Prostate gland (tissue), 2 donors: ENCODE results near the gene CD226. TPM values are rescaled to one million over a fixed set of nuclear protein-coding genes. Genes with fewer than 3 reads are reported as not detected.

Experiments used
- DNase-seq: peaks from one replicate; pipeline ENCODE4 v3.0.0-alpha.2; 2019; ENCODE audit warnings: low spot score
- H3K27ac ChIP-seq, 2 donors: fragments of 200-600 bp; sonication (generic); 2 replicates each; pipeline ENCODE4 v1.5.1; 2017 to 2019
- H3K27me3 ChIP-seq: fragments of 200-600 bp; sonication (generic); replicated peaks from 2 replicates; pipeline ENCODE4 v1.5.1; 2019; ENCODE audit not compliant: insufficient read depth
- H3K36me3 ChIP-seq, 2 donors: fragments of 200-600 bp; sonication (generic); 1 replicate in 1 of 2; 2 replicates in 1 of 2; pipeline versions ENCODE4 v1.5.1 to v1.8.1; 2017 to 2019
- H3K4me1 ChIP-seq: fragments of 200-600 bp; sonication (generic); replicated peaks from 2 replicates; pipeline ENCODE4 v1.5.1; 2019
- H3K4me3 ChIP-seq, 2 donors: fragments of 200-600 bp; sonication (generic); 2 replicates each; pipeline ENCODE4 v1.5.1; 2017 to 2019
- H3K9me3 ChIP-seq: fragments of 200-600 bp; sonication (generic); 2 replicates; pipeline ENCODE4 v1.5.1; 2017
- POLR2A ChIP-seq: fragments of 450-650 bp; IDR thresholded peaks from one replicate; pipeline ENCODE4 v1.6.1; 2016; ENCODE audit warnings: antibody characterized with exemption, mild to moderate bottlenecking
- POLR2AphosphoS5 ChIP-seq: sonication (generic); formaldehyde crosslinking; IDR thresholded peaks from one replicate; pipeline ENCODE4 v1.6.1; 2017; ENCODE audit warnings: antibody characterized with exemption
- WGBS: methylation state at CpG from one replicate; pipeline ENCODE4 v1.1.5; 2018; 5-methylcytosine and 5-hydroxymethylcytosine counted together
- intact Hi-C: fragments of 100-400 bp; cut with DNase I; formaldehyde crosslinking; loops from one replicate; pipeline ENCODE4 v1.14.2; 2022
- total RNA-seq, 2 donors: library from RNA; depleted of rRNA; stranded (reverse); fragments of >200 nt; gene quantifications; one replicate each; pipeline ENCODE4 v1.1.0, GENCODE V29; 2016
- TF ChIP-seq, protein P1 (sequence below), 4 experiments: fragments of 200-600 bp in 2 of 4; fragments of 450-650 bp in 2 of 4; sonication (generic) in 2 of 4; IDR thresholded peaks; 1 replicate in 3 of 4; 2 replicates in 1 of 4; pipeline ENCODE4 v1.5.1; 2016 to 2019; ENCODE audit warnings: antibody characterized with exemption in 4 of 4, mild to moderate bottlenecking in 2 of 4, moderate library complexity in 2 of 4

Gene CD226
- total RNA-seq, 2 donors from 2014 or later, result 0.59 to 4.7 TPM

- Histone ChIP-seq H3K27ac (no peak overlapping the region), H3K36me3 (no peaks in the 10 kb centered on the region), H3K27me3 (no peaks in the 10 kb centered on the region), H3K9me3 (no peaks in the 10 kb centered on the region), H3K4me1 (no peaks in the 10 kb centered on the region), H3K4me3 (no peak overlapping the region)
- DNase-seq, result no peak
- TF ChIP-seq, protein P1, sequence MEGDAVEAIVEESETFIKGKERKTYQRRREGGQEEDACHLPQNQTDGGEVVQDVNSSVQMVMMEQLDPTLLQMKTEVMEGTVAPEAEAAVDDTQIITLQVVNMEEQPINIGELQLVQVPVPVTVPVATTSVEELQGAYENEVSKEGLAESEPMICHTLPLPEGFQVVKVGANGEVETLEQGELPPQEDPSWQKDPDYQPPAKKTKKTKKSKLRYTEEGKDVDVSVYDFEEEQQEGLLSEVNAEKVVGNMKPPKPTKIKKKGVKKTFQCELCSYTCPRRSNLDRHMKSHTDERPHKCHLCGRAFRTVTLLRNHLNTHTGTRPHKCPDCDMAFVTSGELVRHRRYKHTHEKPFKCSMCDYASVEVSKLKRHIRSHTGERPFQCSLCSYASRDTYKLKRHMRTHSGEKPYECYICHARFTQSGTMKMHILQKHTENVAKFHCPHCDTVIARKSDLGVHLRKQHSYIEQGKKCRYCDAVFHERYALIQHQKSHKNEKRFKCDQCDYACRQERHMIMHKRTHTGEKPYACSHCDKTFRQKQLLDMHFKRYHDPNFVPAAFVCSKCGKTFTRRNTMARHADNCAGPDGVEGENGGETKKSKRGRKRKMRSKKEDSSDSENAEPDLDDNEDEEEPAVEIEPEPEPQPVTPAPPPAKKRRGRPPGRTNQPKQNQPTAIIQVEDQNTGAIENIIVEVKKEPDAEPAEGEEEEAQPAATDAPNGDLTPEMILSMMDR (IDR thresholded peaks at IDR 0.05), result no peak
- TF ChIP-seq POLR2AphosphoS5 (no peak), POLR2A (no peak)
- intact Hi-C loops, result loop anchor here (10.0 kb wide), 1 partner anchor 109 kb away; no protein-coding TSS in a partner anchor
- 38% methylated on average over 8 of the region's 8 CpGs for WGBS
Observed at GRCh38 chr18:69845593-69846506, 101.8 kb downstream of the CD226 start.

GRCh38 chr18:69844656-69845055, 103.0 kb downstream of the CD226 start:
- TF ChIP-seq POLR2AphosphoS5 (no peak), POLR2A (no peak)
- TF ChIP-seq, protein P1 (IDR thresholded peaks at IDR 0.05), result no peak
- no peaks in the 10 kb centered on the region for H3K9me3 ChIP-seq
- H3K36me3 ChIP-seq, result no peaks in the 10 kb centered on the region
- 75% methylated on average over 2 of the region's 2 CpGs for WGBS
- no peak overlapping the region for H3K27ac ChIP-seq
- intact Hi-C loops, result loop anchor here (10.0 kb wide), 1 partner anchor 110 kb away; no protein-coding TSS in a partner anchor
- H3K4me1 ChIP-seq, result no peaks in the 10 kb centered on the region
- no peaks in the 10 kb centered on the region for H3K27me3 ChIP-seq
- no peak overlapping the region for H3K4me3 ChIP-seq
- no peak for DNase-seq

DNA sequence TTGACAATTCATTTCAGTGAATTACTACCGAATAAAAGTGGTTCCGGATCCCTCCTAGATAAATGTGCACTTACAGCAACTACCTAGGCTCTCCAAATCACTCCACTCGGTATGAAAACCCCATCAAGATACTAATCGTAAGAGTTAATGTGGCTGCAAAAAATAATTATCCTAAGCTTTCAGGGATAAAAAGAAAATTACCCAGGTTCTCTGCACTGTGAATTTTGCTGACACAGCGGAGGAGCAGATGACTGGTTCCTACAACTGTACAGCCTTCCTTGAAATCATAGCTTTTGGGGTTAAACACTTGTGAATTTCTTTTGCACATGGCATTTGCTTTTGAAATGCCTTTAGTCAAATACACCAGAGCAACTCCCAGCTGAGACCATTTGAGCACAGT, 104.7 kb downstream of the CD226 start:
- Histone ChIP-seq H3K36me3 (no peaks in the 10 kb centered on the region), H3K27ac (no peak overlapping the region), H3K27me3 (no peaks in the 10 kb centered on the region), H3K9me3 (no peaks in the 10 kb centered on the region), H3K4me1 (no peaks in the 10 kb centered on the region), H3K4me3 (no peak overlapping the region)
- WGBS, result 75% methylated on average over 5 of the region's 5 CpGs
- TF ChIP-seq, protein P1 (IDR thresholded peaks at IDR 0.05), result no peak
- TF ChIP-seq POLR2AphosphoS5 (no peak), POLR2A (no peak)
- no peak for DNase-seq
- intact Hi-C loops, result loop anchor here (10.0 kb wide), 1 partner anchor 112 kb away; no protein-coding TSS in a partner anchor

DNA sequence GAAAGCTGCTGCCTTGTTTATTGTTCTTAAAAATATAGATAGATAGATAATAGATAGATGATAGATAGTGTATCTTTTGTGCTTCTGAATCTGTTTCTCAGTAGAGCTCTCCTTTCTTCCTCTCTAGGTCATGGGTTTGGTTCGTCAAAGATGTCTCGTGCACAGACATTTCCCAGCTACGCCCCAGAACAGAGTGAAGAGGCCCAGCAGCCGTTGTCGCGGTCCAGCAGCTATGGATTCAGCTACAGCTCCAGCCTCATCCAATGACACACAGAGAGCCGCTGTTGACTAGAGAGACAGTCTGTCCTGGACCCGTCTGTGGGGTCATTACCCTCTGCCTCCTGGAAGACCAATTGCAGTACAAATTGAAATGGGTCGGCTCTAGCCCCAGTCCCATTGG, 106.6 kb downstream of the CD226 start:
- Histone ChIP-seq H3K4me1 (no peaks in the 10 kb centered on the region), H3K27me3 (no peaks in the 10 kb centered on the region), H3K4me3 (no peak overlapping the region), H3K9me3 (no peaks in the 10 kb centered on the region), H3K27ac (no peak overlapping the region), H3K36me3 (no peaks in the 10 kb centered on the region)
- no peak for TF ChIP-seq POLR2AphosphoS5
- TF ChIP-seq, protein P1 (IDR thresholded peaks at IDR 0.05), result no peak
- TF ChIP-seq POLR2A, result no peak
- whole genome bisulfite sequencing, result 95% methylated on average over 9 of the region's 9 CpGs
- no peak for DNase-seq
- intact Hi-C loops, result loop anchor here (10.0 kb wide), 1 partner anchor 114 kb away; no protein-coding TSS in a partner anchor
